ENCODE data around the gene SYP.

SYP gene

DNA sequence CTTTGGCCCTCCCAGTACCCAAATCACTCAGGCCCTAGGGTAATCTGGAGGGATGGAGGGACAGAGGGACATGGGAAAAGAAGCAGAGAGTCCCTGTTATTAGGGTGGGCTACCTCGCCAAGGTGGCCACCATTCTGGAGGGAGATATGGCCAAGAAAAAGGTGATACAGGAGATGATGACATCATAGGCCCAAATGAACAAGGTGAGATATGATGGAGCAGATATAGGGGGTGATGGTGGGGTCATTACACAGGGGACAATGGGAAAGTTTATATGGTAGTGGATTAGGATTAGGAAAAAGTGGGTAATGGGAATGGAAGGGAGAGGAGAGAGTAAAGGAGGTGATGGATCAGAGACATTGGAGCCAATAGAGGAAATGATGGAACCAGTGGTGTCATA, 12.9 kb upstream of the SYP start:
- no peak overlapping the region for H3K4me3 ChIP-seq (ENCODE audit: low read depth in 1 of 2, low read length in 2 of 2)
- DNase-seq (no peak), ATAC-seq (ENCODE audit: insufficient read depth, low read depth) (no peak)
- H3K9me3 ChIP-seq (ENCODE audit: insufficient read depth, low read length, severe bottlenecking) = no peaks in the 10 kb centered on the region
- H3K9ac ChIP-seq (ENCODE audit: low read depth, low read length) = no peak overlapping the region
- no peaks in the 10 kb centered on the region for H3K36me3 ChIP-seq (ENCODE audit: insufficient read depth, low read length)
- H3K27ac ChIP-seq (ENCODE audit: low read length) = no peak overlapping the region
- H3K27me3 ChIP-seq (ENCODE audit: insufficient read depth, low read length, poor library complexity) = no peaks in the 10 kb centered on the region
- H2AFZ ChIP-seq (ENCODE audit: low read depth, low read length) = no peak overlapping the region
- H4K20me1 ChIP-seq (ENCODE audit: insufficient read depth, low read length) = no peaks in the 10 kb centered on the region
- H3K4me1 ChIP-seq (ENCODE audit: insufficient read depth, low read length) = no peaks in the 10 kb centered on the region
- no peak for TF ChIP-seq CTCF (IDR thresholded peaks at IDR 0.05; ENCODE audit: borderline replicate concordance, extremely low read depth, low read length, poor library complexity, severe bottlenecking)
- no peak for TF ChIP-seq EZH2 (IDR thresholded peaks at IDR 0.05; ENCODE audit: borderline replicate concordance, low read depth, low read length, severe bottlenecking)
- no peaks in the 10 kb centered on the region for H3K79me2 ChIP-seq (ENCODE audit: insufficient read depth, low read length)
- H3K4me2 ChIP-seq (ENCODE audit: insufficient read depth, low read length) = no peak overlapping the region

- Histone ChIP-seq H3K4me3 (ENCODE audit: low read depth in 1 of 2, low read length in 2 of 2) (no peak overlapping the region), H3K9ac (ENCODE audit: low read depth, low read length) (no peak overlapping the region), H3K9me3 (ENCODE audit: insufficient read depth, low read length, severe bottlenecking) (no peaks in the 10 kb centered on the region), H3K4me1 (ENCODE audit: insufficient read depth, low read length) (no peaks in the 10 kb centered on the region), H2AFZ (ENCODE audit: low read depth, low read length) (no peak overlapping the region), H3K36me3 (ENCODE audit: insufficient read depth, low read length) (no peaks in the 10 kb centered on the region), H3K4me2 (ENCODE audit: insufficient read depth, low read length) (no peak overlapping the region), H3K27me3 (ENCODE audit: insufficient read depth, low read length, poor library complexity) (no peaks in the 10 kb centered on the region), H3K27ac (ENCODE audit: low read length) (no peak overlapping the region), H4K20me1 (ENCODE audit: insufficient read depth, low read length) (no peaks in the 10 kb centered on the region), H3K79me2 (ENCODE audit: insufficient read depth, low read length) (no peaks in the 10 kb centered on the region)
- DNase-seq = no peak
- no peak for ATAC-seq (ENCODE audit: insufficient read depth, low read depth)
- TF ChIP-seq EZH2 (IDR thresholded peaks at IDR 0.05; ENCODE audit: borderline replicate concordance, low read depth, low read length, severe bottlenecking) (no peak), CTCF (IDR thresholded peaks at IDR 0.05; ENCODE audit: borderline replicate concordance, extremely low read depth, low read length, poor library complexity, severe bottlenecking) (no peak)
These were observed 12.2 kb upstream of the SYP start for GRCh38 chrX:49212209-49212608.

- H3K9me3 ChIP-seq (ENCODE audit: insufficient read depth, low read length, severe bottlenecking) = no peaks in the 10 kb centered on the region
- TF ChIP-seq EZH2 (IDR thresholded peaks at IDR 0.05; ENCODE audit: borderline replicate concordance, low read depth, low read length, severe bottlenecking) = no peak
- no peak for TF ChIP-seq CTCF (IDR thresholded peaks at IDR 0.05; ENCODE audit: borderline replicate concordance, extremely low read depth, low read length, poor library complexity, severe bottlenecking)
- DNase-seq = no peak
These were observed 11.1 kb upstream of the SYP start for GRCh38 chrX:49211074-49211473.

DNA sequence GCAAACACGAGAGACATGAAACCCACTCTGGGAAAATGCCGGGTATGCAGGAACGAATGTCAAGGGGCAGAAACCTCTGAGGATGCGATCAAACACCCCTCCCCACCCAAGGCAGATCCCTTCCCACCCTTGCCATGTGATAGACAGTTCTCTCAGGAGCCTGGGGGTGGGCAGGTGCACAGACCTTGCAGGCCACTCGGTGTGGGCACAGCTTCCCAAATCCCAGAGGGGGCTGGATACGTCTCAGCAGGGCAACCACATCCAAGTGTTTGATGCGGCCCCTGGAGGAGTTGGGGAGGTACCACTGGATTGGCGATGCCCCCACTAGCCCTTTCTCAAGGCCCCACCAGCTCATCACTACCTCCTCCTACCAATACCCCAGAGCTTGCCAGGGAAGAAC, 10.4 kb upstream of the SYP start:
- DNase-seq (no peak), ATAC-seq (ENCODE audit: insufficient read depth, low read depth) (no peak)
- H3K4me3 ChIP-seq (ENCODE audit: low read depth in 1 of 2, low read length in 2 of 2) = no peak overlapping the region
- H3K9me3 ChIP-seq (ENCODE audit: insufficient read depth, low read length, severe bottlenecking) = no peaks in the 10 kb centered on the region
- H3K4me2 ChIP-seq (ENCODE audit: insufficient read depth, low read length) = no peak overlapping the region
- H3K27ac ChIP-seq (ENCODE audit: low read length) = no peak overlapping the region
- H2AFZ ChIP-seq (ENCODE audit: low read depth, low read length) = no peak overlapping the region
- TF ChIP-seq EZH2 (IDR thresholded peaks at IDR 0.05; ENCODE audit: borderline replicate concordance, low read depth, low read length, severe bottlenecking) (no peak), CTCF (IDR thresholded peaks at IDR 0.05; ENCODE audit: borderline replicate concordance, extremely low read depth, low read length, poor library complexity, severe bottlenecking) (no peak)
- no peak overlapping the region for H3K9ac ChIP-seq (ENCODE audit: low read depth, low read length)
- no peaks in the 10 kb centered on the region for H3K79me2 ChIP-seq (ENCODE audit: insufficient read depth, low read length)
- no peaks in the 10 kb centered on the region for H3K4me1 ChIP-seq (ENCODE audit: insufficient read depth, low read length)
- H3K27me3 ChIP-seq (ENCODE audit: insufficient read depth, low read length, poor library complexity) = no peaks in the 10 kb centered on the region
- no peaks in the 10 kb centered on the region for H3K36me3 ChIP-seq (ENCODE audit: insufficient read depth, low read length)
- H4K20me1 ChIP-seq (ENCODE audit: insufficient read depth, low read length) = no peaks in the 10 kb centered on the region

More at GRCh38 chrX:49211074-49211473, 11.1 kb upstream of the SYP start:
- Histone ChIP-seq H3K79me2 (ENCODE audit: insufficient read depth, low read length) (no peaks in the 10 kb centered on the region), H3K27me3 (ENCODE audit: insufficient read depth, low read length, poor library complexity) (no peaks in the 10 kb centered on the region), H3K36me3 (ENCODE audit: insufficient read depth, low read length) (no peaks in the 10 kb centered on the region), H4K20me1 (ENCODE audit: insufficient read depth, low read length) (no peaks in the 10 kb centered on the region), H3K9ac (ENCODE audit: low read depth, low read length) (no peak overlapping the region), H3K4me1 (ENCODE audit: insufficient read depth, low read length) (no peaks in the 10 kb centered on the region), H3K4me3 (ENCODE audit: low read depth in 1 of 2, low read length in 2 of 2) (no peak overlapping the region), H3K27ac (ENCODE audit: low read length) (no peak overlapping the region), H2AFZ (ENCODE audit: low read depth, low read length) (no peak overlapping the region), H3K4me2 (ENCODE audit: insufficient read depth, low read length) (no peak overlapping the region)
- ATAC-seq (ENCODE audit: insufficient read depth, low read depth) = no peak
